Endodermal cell (in vitro differentiated cells): ENCODE measurements around the gene LVRN. TPM values are rescaled to one million over a fixed set of nuclear protein-coding genes. Genes with fewer than 3 reads are reported as not detected.

Experiments
- DNase-seq: peaks from one replicate; pipeline ENCODE4 v3.0.0-alpha.2; 2017
- H3K27ac ChIP-seq: 2 replicates; pipeline ENCODE4 v1.5.1; 2013; ENCODE audit warnings: mild to moderate bottlenecking, low read depth, low read length, moderate library complexity
- H3K27me3 ChIP-seq: 2 replicates; pipeline ENCODE4 v1.6.1; 2013; ENCODE audit warnings: mild to moderate bottlenecking, low read length, moderate library complexity; ENCODE audit not compliant: insufficient read depth, control insufficient read depth, poor library complexity, severe bottlenecking
- H3K36me3 ChIP-seq: 2 replicates; pipeline ENCODE4 v1.7.0; 2013; ENCODE audit warnings: mild to moderate bottlenecking, low read length, moderate library complexity; ENCODE audit not compliant: control insufficient read depth, insufficient read depth
- H3K4me1 ChIP-seq: one replicate; pipeline ENCODE4 v1.7.0; 2013; ENCODE audit warnings: low read length; ENCODE audit not compliant: control insufficient read depth, insufficient read depth
- H3K4me3 ChIP-seq: 2 replicates; pipeline ENCODE4 v1.5.1; 2013; ENCODE audit warnings: mild to moderate bottlenecking, low read length, moderate library complexity
- H3K9ac ChIP-seq: 2 replicates; pipeline ENCODE4 v1.6.1; 2013; ENCODE audit warnings: mild to moderate bottlenecking, low read length, moderate library complexity; ENCODE audit not compliant: poor library complexity, severe bottlenecking; ENCODE audit errors: extremely low read depth
- H3K9me3 ChIP-seq: 2 replicates; pipeline ENCODE4 v1.6.1; 2013; ENCODE audit warnings: mild to moderate bottlenecking, low read length, moderate library complexity; ENCODE audit not compliant: control insufficient read depth
- H3K27ac Mint-ChIP-seq: 2 replicates; pipeline ENCODE4 v1.8.0; 2020; ENCODE audit warnings: mixed read lengths
- H3K27me3 Mint-ChIP-seq: 2 replicates; pipeline ENCODE4 v1.8.0; 2021; ENCODE audit warnings: mild to moderate bottlenecking, mixed read lengths; ENCODE audit not compliant: insufficient read depth
- H3K36me3 Mint-ChIP-seq: 2 replicates; pipeline ENCODE4 v1.8.0; 2020; ENCODE audit warnings: low read depth, mixed read lengths
- H3K4me1 Mint-ChIP-seq: 2 replicates; pipeline ENCODE4 v1.8.0; 2020; ENCODE audit warnings: mixed read lengths
- H3K4me3 Mint-ChIP-seq: 2 replicates; pipeline ENCODE4 v1.8.0; 2020; ENCODE audit warnings: mild to moderate bottlenecking, moderate library complexity, mixed read lengths
- H3K9me3 Mint-ChIP-seq: 2 replicates; pipeline ENCODE4 v1.8.0; 2020; ENCODE audit warnings: mild to moderate bottlenecking, mixed read lengths
- CTCF ChIP-seq: fragments of 200-600 bp; sonication (generic); conservative IDR thresholded peaks from 2 replicates; pipeline ENCODE4 v1.5.0; 2021; ENCODE audit warnings: antibody characterized with exemption, mild to moderate bottlenecking
- WGBS, 2 experiments: methylation state at CpG; one replicate each; pipeline versions ENCODE4 v1.1.5 to v1.1.7; 2013; ENCODE audit warnings: missing lambda C conversion rate in 2 of 2, mixed read lengths in 1 of 2; ENCODE audit not compliant: insufficient coverage in 1 of 2, insufficient read length in 1 of 2; 5-methylcytosine and 5-hydroxymethylcytosine counted together
- total RNA-seq, 2 donors: library from RNA; stranded (reverse); fragmentation: NEBNext Ultra II Directional in 1 of 2; extraction: Animal tissue kit (Norgen Biotek cat#: 25700) in 1 of 2; gene quantifications; 2 replicates in 1 of 2; 3 replicates in 1 of 2; pipeline ENCODE4 v1.2.1, GENCODE V29; 2021

LVRN gene
- total RNA-seq, 2 donors from 2014 or later: 0.26 to 0.38 TPM

GRCh38 chr5:115978779-115979178, 16.5 kb downstream of the LVRN start:
- H3K4me1 ChIP-seq: no peaks in the 10 kb centered on the region
- H3K27ac Mint-ChIP-seq: no peak overlapping the region
- no peak overlapping the region for H3K4me3 Mint-ChIP-seq
- H3K36me3 Mint-ChIP-seq: no peaks in the 10 kb centered on the region
- WGBS, 2 experiments: 89 to 100% methylated on average over 1 to 2 of the region's 2 CpGs
- peaks cover 3% of the 10 kb centered on the region for H3K4me1 Mint-ChIP-seq
- no peaks in the 10 kb centered on the region for H3K27me3 Mint-ChIP-seq
- TF ChIP-seq CTCF: no peak
- no peaks in the 10 kb centered on the region for H3K36me3 ChIP-seq
- H3K9me3 Mint-ChIP-seq: no peaks in the 10 kb centered on the region
- H3K9ac ChIP-seq: no peak overlapping the region
- no peak overlapping the region for H3K4me3 ChIP-seq
- no peaks in the 10 kb centered on the region for H3K27me3 ChIP-seq
- no peaks in the 10 kb centered on the region for H3K9me3 ChIP-seq
- DNase-seq: no peak
- no peak overlapping the region for H3K27ac ChIP-seq

DNA sequence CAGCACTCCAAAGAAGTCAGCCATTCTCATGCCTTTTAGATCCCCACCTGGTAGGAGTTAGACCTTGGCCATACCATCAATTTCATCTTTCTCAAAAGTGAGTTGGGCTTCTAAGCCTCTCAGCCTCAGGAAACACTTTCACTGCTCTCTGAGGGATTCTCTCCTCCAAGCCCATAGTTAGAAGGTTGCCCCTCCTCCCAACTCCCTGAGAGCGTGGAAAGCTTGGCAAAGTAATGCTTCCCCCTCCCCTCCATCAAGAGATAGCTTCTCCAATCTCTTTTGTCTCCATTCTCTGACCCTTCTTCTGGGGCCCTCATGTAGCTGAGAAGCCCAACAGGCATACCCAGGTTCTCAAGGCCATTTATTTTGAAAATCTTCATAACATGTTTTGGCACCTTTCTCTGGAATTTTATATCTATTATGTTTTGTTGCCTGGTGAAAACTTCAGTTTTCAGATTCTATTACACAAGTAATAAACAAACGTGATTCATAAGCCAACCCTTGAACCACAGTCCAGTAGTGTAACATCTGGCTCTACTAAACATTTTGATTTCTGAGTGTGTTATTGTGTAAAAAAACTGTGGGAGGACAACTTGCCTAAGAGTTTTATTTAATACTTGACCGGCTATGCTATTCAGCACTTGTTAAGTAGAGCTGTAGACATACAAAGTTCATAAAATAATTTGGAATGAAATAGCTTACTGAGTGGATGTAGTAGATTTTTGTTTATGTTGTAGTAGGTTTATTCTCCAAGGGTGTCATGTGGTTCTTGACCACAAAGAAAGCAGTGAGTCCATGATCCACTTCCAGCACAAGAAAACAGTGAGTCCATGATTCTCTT, 17.1 kb downstream of the LVRN start:
- Histone ChIP-seq H3K9ac (no peak overlapping the region), H3K4me3 (no peak overlapping the region), H3K9me3 (no peaks in the 10 kb centered on the region), H3K4me1 (no peaks in the 10 kb centered on the region), H3K36me3 (no peaks in the 10 kb centered on the region), H3K27me3 (no peaks in the 10 kb centered on the region), H3K27ac (no peak overlapping the region)
- Mint-ChIP-seq H3K27ac (no peak overlapping the region), H3K4me3 (no peak overlapping the region), H3K9me3 (no peaks in the 10 kb centered on the region), H3K4me1 (peaks cover 7% of the 10 kb centered on the region), H3K27me3 (no peaks in the 10 kb centered on the region), H3K36me3 (no peaks in the 10 kb centered on the region)
- 90% methylated on average over 2 to 3 of the region's 3 CpGs for WGBS, 2 experiments
- no peak for TF ChIP-seq CTCF
- DNase-seq: no peak

DNA sequence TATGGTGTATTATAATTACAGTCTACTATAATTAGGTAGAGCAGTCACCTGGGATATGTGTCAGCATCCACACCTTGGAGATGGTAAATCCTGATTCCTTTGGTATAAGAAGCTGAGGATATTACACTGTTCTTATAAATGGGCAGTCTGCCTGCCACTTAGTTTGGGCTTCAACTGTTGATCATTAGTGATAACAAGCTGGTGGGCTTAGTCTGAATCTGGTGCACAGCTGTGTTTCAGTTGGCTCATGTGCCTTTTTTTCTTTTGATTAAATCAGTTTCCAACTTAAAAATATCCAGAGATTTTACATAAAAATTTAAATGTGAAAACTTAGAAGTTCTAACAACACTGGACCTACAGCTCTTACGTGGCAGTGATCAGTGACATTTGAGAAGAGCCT, 21.2 kb downstream of the LVRN start:
- Mint-ChIP-seq H3K4me3 (no peak overlapping the region), H3K4me1 (peaks cover 7% of the 10 kb centered on the region), H3K27me3 (no peaks in the 10 kb centered on the region), H3K36me3 (no peaks in the 10 kb centered on the region), H3K27ac (no peak overlapping the region), H3K9me3 (no peaks in the 10 kb centered on the region)
- Histone ChIP-seq H3K9me3 (no peaks in the 10 kb centered on the region), H3K27ac (no peak overlapping the region), H3K4me3 (no peak overlapping the region), H3K9ac (no peak overlapping the region), H3K36me3 (no peaks in the 10 kb centered on the region), H3K27me3 (no peaks in the 10 kb centered on the region), H3K4me1 (no peaks in the 10 kb centered on the region)
- no peak for TF ChIP-seq CTCF
- 87 to 100% methylated on average over 1 of the region's 1 CpG for WGBS, 2 experiments
- no peak for DNase-seq
